Stimulated activated CD8-positive, alpha-beta memory T cell treated with anti-CD3 and anti-CD28 coated beads, Interleukin-2, amount 100 ng/mL, for 48 hours (primary cell): ENCODE measurements around the gene SCT.

Experiments used
- DNase-seq, 2 donors: peaks; one replicate each; pipeline ENCODE4 v3.0.0-alpha.2; 2020; ENCODE audit warnings: low read depth in 2 of 2

Gene SCT

DNA sequence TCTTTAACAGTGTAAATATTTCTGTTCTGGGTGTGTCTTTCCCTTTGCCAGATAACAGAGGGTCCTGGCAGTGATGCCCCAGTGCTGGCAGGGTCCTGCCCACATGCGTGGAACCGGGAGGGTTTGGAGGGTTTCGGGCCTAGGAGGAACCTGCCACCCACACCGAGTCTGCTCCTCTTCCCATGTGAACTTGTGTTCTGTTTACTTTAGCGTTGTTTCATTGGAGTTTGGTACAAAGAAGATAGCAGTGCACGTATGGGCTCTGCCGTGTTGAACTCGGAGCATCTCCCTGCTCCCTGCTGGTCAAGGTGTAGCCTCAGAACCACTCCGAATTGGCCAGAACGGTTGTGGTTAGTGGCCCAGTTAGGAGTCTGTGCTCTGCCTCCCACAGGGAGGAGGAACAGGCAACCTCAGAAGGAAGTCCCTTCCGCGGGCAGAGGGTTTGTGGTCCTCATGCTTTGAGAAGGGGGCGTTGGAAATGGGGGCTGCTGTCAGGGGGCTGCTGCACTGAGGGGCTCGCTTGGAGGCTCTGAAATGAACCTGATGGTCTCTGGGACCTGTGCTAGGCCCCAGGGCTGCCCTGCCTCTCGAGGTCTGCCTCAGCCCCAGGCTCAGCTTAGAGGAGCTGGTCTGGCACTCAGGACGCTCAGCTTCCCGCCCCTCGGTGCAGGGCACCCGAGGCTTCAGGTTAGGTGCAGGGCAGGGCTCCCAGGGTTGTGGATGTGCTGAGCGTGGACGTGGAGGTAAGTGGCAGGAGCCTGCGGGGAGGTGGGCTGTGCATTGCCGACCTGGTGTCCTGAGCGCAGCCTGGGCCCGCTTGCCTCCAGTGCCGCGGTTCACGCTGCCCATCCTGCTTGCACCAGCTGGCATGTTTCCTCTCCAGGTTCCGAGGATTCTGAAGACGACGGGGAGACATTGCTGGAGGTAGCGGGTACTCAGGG is 40.3 kb downstream of the SCT start:
- no peak for DNase-seq

DNA sequence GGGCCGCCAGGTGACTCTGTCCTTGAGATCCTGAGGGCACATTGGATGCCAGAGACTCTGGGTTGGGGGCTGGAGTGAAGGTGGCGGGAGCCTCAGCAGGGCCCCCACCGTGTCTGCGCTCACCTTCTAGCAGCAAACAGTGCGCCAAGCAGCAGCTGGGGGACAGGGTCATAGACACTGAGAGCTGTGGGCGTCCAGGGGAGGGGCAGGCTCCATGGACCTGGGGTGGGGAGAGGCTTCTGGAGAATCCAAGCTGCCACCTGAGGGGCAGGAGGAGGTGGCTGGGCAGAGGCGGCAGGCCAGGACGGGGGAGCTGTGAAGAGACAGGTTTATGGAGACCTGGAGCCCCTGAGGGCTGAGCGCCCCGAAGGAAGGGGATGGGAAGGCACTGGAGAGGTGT is 42.7 kb downstream of the SCT start:
- no peak for DNase-seq

DNA sequence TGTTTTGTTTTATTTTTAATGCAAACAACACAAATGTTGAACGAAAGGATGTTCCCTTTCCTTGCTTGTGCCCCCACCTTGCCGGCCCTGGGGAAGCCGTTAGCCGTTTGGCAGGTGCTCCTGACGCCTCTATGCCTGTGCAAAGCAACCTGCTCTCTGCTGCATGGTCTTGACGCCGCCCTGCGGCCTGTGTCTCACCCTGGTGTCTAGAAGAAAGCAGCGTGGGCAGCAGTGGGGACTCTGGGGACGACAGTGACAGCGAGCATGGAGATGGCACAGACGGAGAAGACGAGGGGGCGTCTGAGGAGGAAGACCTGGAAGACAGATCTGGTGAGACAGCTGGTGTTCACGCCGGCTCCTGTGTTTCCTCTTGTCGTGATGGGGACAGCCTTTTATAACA is 45.2 kb downstream of the SCT start:
- no peak for DNase-seq

DNA sequence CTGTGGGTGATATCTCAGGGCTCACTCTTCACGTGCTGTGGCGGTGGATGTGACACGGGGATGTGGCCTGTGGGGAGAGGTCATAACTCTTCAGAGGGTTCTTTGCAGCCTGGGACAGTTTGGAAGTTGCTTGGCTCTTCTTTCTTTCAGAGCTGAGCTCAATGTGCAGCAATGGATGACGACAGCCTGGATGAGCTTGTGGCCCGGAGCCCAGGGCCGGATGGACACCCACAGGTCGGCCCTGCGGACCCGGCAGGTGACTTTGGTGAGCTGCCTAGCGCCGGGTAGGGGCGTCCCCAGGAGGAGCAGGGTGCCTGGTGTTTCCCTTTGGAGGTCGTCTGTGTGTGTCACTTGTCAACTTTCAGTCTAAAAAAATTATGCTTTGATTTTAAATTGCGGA is 45.6 kb downstream of the SCT start:
- no peak for DNase-seq

DNA sequence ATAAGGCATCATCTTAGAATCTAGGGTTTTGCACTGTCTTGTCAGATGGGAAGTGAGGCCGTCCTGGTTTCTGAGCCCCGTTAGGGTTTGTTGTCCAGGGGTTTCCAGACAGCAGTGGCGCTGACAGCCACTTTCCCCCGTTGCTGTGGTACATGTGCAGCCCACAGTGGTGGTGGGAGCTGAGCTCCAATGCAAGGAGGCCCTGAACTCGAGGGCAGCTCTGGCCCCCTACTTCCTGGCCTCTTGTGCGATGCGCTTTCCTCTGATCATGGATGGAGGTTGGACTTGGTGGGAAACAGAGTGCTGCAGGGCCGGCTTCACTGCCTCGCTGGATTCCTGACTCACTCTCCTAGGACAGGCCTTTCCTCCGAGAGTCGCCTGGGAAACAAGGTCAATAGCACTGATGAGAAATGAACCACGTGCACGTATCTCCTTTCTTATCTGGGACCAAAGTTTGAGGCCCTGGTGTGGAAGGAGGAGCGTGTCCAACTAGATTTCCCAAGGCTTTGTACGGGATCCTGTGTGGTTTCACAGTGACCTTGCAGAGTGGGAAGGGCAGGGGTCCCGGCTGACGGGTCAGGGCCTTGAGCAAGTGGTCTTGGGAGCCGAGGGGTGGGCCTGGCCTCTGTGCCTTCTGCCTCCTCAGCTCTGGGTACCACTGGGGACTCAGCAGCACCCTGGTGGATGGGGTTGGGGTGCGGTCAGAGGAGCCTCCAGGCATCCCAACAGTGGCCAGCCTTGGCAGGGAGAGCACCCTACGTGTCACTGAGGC is 47.0 kb downstream of the SCT start:
- DNase-seq = no peak

DNA sequence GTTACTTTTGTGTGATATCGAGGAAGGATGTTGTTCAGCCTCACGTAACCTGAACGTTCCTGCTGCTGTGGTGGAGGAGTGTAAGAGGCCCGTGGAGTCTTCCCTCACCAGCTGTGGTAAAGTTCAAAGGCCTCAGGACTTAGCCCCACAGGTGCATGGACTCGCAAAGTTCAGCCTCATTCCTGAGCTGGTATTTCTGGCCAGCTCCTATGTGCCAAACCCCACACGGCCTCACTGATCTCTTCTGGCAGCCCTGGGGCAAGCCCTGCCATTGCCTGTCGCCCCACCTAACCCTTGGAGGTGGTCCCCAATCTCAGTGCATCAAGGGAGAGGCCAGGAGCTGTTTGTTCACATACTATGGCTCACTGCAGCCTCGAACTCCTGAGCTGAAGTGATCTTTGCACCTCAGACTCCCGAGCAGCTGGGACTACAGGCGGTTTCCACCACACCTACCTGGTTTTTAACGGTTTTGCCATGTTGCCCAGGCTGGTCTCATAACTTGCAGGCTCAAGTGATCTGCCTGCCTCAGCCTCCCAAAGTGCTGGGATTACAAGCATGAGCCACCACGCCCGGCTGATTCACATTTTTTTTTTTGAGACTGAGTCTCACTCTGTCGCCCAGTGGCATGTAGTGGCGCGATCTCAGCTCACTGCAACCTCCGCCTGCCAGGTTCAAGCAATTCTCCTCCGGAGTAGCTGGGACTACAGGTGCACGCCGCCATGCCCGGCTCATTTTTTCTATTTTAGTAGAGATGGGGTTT is 48.5 kb downstream of the SCT start:
- no peak for DNase-seq

DNA sequence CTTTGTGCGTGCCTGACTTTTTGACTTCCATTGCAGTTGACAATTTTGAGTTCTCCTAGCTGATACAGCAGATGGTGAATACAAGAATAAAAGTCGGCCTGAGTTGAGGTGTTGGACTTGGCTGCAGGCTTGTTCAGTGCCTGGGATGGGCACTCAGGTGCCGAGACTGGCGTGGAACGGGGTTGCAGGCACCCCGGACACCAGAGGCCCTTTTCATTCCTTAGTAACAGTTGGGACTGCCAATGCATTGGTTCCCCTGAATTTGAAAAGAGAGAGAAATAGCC is 49.4 kb downstream of the SCT start:
- DNase-seq = no peak

DNA sequence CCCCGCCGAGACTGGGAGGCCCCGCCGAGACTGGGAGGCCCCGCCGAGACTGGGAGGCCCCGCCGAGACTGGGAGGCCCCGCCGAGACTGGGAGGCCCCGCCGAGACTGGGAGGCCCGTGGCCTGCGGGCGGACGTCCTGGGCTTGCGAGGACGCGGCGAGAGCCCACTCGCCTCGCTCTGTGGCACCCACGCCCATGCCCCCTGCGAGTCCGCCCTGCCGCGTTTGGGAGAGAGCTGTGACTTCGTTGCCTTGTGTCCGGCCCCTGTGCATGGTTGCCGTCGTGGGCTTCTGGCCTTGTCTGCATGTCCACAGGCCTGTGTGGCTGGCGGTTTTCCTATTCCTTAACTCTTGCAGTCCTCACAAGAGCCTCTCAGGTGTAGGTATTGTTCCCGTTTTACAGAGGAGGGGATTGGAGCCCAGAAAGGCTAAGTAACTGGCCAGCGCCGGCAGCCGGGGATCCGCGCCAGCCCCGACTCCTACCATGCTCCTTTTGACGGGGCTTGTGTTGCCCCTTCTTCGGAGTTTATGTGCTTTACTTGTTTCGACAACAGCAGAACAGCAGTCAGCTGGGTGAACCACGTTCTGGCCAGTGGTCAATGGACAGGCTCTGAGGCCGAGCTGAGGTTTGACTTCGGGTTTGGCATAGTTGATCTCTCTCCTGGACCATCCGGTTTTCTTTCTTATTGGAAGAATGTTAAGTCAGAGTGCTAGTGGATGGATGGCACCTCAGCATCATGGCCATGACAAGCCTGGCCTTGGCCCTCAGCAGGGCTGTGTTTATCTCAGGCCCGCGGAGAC is 50.0 kb downstream of the SCT start:
- no peak for DNase-seq
